Right lobe of liver (tissue), 6 donors: ENCODE results near the gene WWC1. TPM values are rescaled to one million over a fixed set of nuclear protein-coding genes. Genes with fewer than 3 reads are reported as not detected.

Experiments
- ATAC-seq, 4 donors: fragments of 200-7000 bp; cut with Tn5 transposase; one replicate each; pipeline ENCODE4 v1.9.1; 2020; ENCODE audit warnings: mild to moderate bottlenecking in 4 of 4, moderate library complexity in 4 of 4
- DNase-seq, 3 donors: peaks; one replicate each; pipeline ENCODE4 v3.0.0-alpha.2; 2020
- H3K27ac ChIP-seq, 3 donors: fragments of 200-600 bp; one replicate each; pipeline ENCODE4 v1.8.0; 2022
- H3K27me3 ChIP-seq, 2 donors: fragments of 200-600 bp; one replicate each; pipeline ENCODE4 v1.8.0; 2022
- H3K36me3 ChIP-seq, 4 donors: fragments of 200-600 bp; sonication (generic) in 1 of 4; one replicate each; pipeline versions ENCODE4 v1.5.1 to v1.8.0; 2017 to 2022; ENCODE audit warnings: control low read depth in 1 of 4
- H3K4me1 ChIP-seq, 4 donors: fragments of 200-600 bp; sonication (generic) in 1 of 4; one replicate each; pipeline versions ENCODE4 v1.5.1 to v1.8.0; 2017 to 2022; ENCODE audit warnings: control low read depth in 1 of 4
- H3K4me3 ChIP-seq, 3 donors: fragments of 200-600 bp; one replicate each; pipeline ENCODE4 v1.8.0; 2022
- H3K9me3 ChIP-seq, 4 donors: fragments of 200-600 bp; sonication (generic) in 1 of 4; one replicate each; pipeline versions ENCODE4 v1.5.1 to v1.8.0; 2017 to 2022; ENCODE audit warnings: control low read depth in 1 of 4
- POLR2A ChIP-seq: fragments of 450-650 bp; IDR thresholded peaks from one replicate; pipeline ENCODE4 v1.6.1; 2017; ENCODE audit warnings: antibody characterized with exemption, mild to moderate bottlenecking
- WGBS: methylation state at CpG from one replicate; pipeline ENCODE4 v1.1.6; 2018; ENCODE audit warnings: low coverage, low lambda C conversion rate; ENCODE audit not compliant: insufficient coverage; ENCODE audit errors: missing lambda C conversion rate; 5-methylcytosine and 5-hydroxymethylcytosine counted together
- intact Hi-C, 2 donors: fragments of 100-400 bp; cut with DNase I; formaldehyde crosslinking; loops; one replicate each; pipeline versions ENCODE4 v1.11.2 to v1.14.1; 2022
- total RNA-seq, 6 experiments: library from RNA; depleted of rRNA in 2 of 6; stranded (reverse); fragments of >200 nt in 2 of 6; fragmentation: NEBNext Ultra II Directional in 3 of 6; extraction: Animal tissue kit (Norgen Biotek cat#: 25700) in 3 of 6; gene quantifications; one replicate each; pipeline versions ENCODE4 v1.1.0 to v1.2.4, GENCODE V29; 2016 to 2023
- TF ChIP-seq, protein P1 (sequence below), 4 donors: fragments of 200-600 bp in 3 of 4; fragments of 450-650 bp in 1 of 4; IDR thresholded peaks; one replicate each; pipeline versions ENCODE4 v1.5.1 to v1.8.0; 2016 to 2022; ENCODE audit warnings: antibody characterized with exemption in 4 of 4, mild to moderate bottlenecking in 2 of 4
- donor health status: DM: no; HTN: yes; CAD: no.
- donor health status: DM: no; HTN: no; CAD: no.
- donor health status: DM: no; HTN: no; CAD: no.
- donor health status: DM: no; HTN: yes; CAD: no.
- donor health status: DM: no; HTN: yes; CAD: no.

The WWC1 gene
- total RNA-seq, 6 experiments from 2014 or later = 9.6 to 74.4 (median 23.5) TPM

DNA sequence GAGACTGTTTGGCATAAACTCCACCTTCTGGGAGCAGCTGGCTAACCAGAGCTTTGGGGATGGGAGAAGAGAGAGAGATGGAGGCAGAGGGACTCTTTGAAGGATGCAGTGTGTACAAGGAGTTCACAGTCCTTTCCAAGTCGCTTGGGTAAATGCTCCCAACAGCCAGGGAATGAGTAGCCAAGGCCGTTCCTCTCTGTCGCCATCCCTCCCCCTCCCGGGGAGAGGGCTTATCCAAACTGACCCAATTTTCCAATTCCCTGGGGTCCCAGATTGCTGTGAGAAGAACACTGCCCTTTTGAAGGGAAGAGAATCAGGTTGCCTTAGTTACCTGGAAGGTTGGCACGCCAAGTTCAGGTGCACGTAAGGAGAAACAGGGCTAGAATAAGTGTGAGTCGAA is 7.9 kb downstream of the WWC1 start:
- H3K36me3 ChIP-seq = no peaks in the 10 kb centered on the region
- no peak for TF ChIP-seq POLR2A
- TF ChIP-seq, protein P1, sequence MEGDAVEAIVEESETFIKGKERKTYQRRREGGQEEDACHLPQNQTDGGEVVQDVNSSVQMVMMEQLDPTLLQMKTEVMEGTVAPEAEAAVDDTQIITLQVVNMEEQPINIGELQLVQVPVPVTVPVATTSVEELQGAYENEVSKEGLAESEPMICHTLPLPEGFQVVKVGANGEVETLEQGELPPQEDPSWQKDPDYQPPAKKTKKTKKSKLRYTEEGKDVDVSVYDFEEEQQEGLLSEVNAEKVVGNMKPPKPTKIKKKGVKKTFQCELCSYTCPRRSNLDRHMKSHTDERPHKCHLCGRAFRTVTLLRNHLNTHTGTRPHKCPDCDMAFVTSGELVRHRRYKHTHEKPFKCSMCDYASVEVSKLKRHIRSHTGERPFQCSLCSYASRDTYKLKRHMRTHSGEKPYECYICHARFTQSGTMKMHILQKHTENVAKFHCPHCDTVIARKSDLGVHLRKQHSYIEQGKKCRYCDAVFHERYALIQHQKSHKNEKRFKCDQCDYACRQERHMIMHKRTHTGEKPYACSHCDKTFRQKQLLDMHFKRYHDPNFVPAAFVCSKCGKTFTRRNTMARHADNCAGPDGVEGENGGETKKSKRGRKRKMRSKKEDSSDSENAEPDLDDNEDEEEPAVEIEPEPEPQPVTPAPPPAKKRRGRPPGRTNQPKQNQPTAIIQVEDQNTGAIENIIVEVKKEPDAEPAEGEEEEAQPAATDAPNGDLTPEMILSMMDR (IDR thresholded peaks at IDR 0.05) = no peak
- intact Hi-C loops = no loop called here
- no peaks in the 10 kb centered on the region for H3K9me3 ChIP-seq
- ATAC-seq (no peak), DNase-seq (no peak)
- peaks cover 0 to 9% (median 6%) of the 10 kb centered on the region in 4 donors for H3K4me1 ChIP-seq
- H3K4me3 ChIP-seq = no peak overlapping the region
- 80% methylated on average over 2 of the region's 7 CpGs for WGBS
- H3K27ac ChIP-seq = no peak overlapping the region
- H3K27me3 ChIP-seq = no peaks in the 10 kb centered on the region

DNA sequence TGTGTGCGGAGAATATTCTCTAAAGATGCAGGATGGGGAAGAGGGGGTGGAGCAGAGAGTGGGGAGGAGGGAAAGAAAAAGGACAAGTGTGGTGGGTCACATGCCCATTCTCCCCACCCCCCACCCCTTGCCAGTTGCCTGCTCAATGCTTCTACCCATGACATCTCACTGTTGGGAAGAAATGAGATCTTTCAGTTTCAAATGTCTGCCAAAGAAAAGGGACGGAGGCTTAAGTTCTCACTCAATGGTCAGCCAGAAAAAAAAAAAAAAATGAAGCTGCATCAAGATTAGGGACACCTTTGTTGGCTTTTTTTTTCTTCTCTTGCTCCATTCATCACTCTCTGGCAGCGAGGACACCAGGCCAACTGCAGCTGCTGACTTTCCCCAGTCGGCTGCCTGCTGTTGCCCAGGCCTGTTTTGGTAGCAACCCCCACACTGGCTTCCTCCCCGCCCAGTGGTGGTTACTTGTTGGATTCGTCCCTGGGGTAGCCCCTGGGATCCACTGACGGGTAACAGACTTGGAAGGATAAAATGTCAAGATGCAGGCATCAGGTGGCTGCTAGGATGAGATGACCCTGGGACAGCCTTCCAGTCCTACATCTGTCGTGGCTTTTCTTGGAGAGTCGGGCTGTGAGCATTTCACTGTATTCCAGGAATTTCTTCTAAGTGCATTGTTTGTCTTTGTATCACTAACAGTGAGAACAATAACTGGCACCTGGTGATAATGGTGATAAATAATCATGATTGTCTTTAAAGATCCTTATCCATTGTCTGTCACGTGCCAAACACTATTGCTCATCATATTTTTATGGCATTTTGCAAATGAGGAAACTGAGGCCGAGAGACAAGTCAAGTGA is 9.1 kb downstream of the WWC1 start:
- no peak overlapping the region for H3K27ac ChIP-seq
- 75% methylated on average over 8 of the region's 11 CpGs for WGBS
- intact Hi-C loops = no loop called here
- no peaks in the 10 kb centered on the region for H3K36me3 ChIP-seq
- TF ChIP-seq, protein P1 (IDR thresholded peaks at IDR 0.05) = no peak
- TF ChIP-seq POLR2A = no peak
- peaks cover 0 to 14% (median 8%) of the 10 kb centered on the region in 4 donors for H3K4me1 ChIP-seq
- no peaks in the 10 kb centered on the region for H3K9me3 ChIP-seq
- H3K27me3 ChIP-seq = no peaks in the 10 kb centered on the region
- no peak overlapping the region for H3K4me3 ChIP-seq
- ATAC-seq (no peak), DNase-seq (no peak)

DNA sequence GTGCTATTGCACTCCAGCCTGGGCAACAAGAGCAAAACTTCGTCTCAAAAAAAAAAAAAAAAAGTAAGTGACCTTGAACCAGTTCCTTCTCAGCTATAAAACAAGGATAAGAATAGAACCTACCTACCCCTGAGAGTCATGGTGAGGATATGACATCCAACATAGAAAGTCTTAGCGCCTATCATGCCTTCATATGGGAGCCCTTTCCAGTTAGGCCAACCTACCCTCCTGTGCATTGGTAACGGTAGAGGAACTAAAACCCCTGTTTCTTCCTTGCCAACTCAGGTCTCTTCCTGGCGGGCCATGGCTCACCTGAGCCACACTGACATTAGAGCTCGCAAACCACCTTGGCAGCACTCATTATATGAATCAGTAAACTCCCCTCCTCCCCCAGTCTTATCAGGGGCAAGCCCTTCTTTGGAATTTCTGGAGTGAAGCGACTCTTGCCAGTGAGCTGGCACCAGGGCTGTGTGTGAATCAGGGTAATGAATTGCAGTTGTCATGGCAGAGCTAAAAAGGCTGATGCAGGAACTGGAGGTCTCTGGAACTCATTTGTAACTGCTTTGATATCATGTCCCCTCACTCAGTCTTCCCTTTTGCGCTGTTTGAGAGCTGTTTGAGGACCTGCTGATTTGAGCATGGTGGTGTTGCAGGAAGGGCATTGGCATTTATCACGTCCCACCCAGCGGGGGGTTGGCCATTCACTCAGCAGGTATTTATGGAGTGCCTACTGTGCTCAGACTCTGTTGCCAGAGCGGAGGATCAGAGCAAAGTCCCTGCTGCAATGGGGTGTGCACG is 10.3 kb downstream of the WWC1 start:
- Histone ChIP-seq H3K27ac (no peak overlapping the region), H3K4me3 (no peak overlapping the region), H3K4me1 (peaks cover 0 to 23% (median 11%) of the 10 kb centered on the region in 4 donors), H3K9me3 (no peaks in the 10 kb centered on the region), H3K27me3 (no peaks in the 10 kb centered on the region), H3K36me3 (no peaks in the 10 kb centered on the region)
- 74% methylated on average over 8 of the region's 11 CpGs for WGBS
- TF ChIP-seq POLR2A = peak; percentile 7
- TF ChIP-seq, protein P1 (IDR thresholded peaks at IDR 0.05) = no peak
- no peak for DNase-seq
- intact Hi-C loops = no loop called here
- no peak for ATAC-seq

DNA sequence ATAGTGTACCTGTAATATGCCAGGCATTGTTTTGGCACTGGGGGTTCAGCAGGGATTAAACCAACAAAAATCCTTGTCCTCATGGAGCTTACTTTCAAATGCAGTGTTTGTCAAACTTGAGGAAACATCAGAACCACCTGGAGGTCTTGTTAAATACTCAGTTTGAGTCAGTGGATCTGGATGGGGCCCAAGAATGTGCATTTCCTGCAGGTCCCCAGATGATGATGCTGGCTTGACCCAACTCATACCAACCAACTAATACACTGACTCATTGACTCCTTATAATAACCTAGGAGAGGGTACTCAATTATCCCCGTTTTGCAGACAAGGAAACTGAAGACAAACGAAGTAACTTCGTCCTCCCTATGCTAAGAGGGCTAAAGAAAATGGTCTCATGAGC is 11.3 kb downstream of the WWC1 start:
- intact Hi-C loops = no loop called here
- Histone ChIP-seq H3K4me1 (peaks cover 0 to 27% (median 12%) of the 10 kb centered on the region in 4 donors), H3K27me3 (no peaks in the 10 kb centered on the region), H3K36me3 (no peaks in the 10 kb centered on the region), H3K27ac (no peak overlapping the region), H3K9me3 (no peaks in the 10 kb centered on the region), H3K4me3 (no peak overlapping the region)
- ATAC-seq (no peak), DNase-seq (no peak)
- TF ChIP-seq, protein P1 (IDR thresholded peaks at IDR 0.05) = no peak
- TF ChIP-seq POLR2A = no peak
- WGBS = 80% methylated on average over 1 of the region's 3 CpGs
